Subcutaneous adipose tissue (tissue), 4 donors: ENCODE results near the gene CD164L2. TPM values are rescaled to one million over a fixed set of nuclear protein-coding genes. Genes with fewer than 3 reads are reported as not detected.

ENCODE experiments used
- total RNA-seq, 4 donors: library from RNA; depleted of rRNA; stranded (reverse); fragments of >200 nt; gene quantifications; one replicate each; pipeline ENCODE4 v1.1.0, GENCODE V29; 2016
- TF ChIP-seq, protein P1 (sequence below): fragments of 450-650 bp; IDR thresholded peaks from one replicate; pipeline ENCODE4 v1.5.1; 2016; ENCODE audit warnings: low read depth, mild to moderate bottlenecking, control low read depth, antibody characterized with exemption, moderate library complexity

The CD164L2 gene
- total RNA-seq, 4 donors from 2014 or later: not detected

DNA sequence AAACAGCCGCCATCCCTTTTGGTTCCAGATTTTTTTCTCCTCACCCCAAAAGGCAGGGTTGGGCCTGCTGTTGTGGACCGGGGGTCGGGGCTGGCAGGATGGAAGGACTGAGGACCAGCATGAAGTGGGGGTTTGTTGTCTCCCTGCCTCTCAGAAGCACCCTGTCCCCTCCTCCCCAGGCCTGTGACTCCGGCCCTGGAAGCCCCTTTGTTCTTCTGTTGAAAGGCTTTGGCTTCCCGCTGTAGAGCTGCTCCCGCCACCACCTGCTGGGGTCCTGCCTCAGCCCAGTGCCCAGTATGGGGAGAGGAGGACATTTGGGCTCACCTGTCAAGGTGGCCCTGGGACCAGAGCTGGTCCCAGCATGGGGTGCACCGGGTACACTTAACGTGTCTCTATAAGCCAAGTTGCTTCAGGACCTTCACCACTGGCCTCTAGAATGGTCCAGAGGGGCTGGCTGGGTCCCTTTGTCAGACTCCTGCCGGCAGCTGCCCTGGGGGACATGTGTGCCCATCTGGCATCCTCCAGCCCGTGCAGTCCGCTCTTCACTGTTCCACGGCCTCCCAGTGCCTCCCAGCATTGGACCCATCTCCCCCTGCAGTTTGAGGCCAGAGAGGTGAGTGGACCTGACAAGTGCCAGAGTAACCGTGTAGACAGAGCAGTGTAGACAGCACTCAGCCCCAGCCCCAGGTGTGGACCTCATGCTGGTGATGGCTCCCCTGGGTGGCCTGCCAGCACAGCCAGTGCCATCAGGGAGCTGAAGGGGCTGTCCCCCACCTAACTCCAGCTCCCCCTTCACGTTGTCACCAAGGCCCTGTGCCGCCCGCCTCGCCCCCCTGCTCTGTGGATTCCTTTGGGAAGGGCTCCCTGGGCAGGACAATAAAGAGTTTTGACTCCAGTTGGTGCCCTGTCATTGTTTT is 47.4 kb downstream of the CD164L2 start:
- TF ChIP-seq, protein P1, sequence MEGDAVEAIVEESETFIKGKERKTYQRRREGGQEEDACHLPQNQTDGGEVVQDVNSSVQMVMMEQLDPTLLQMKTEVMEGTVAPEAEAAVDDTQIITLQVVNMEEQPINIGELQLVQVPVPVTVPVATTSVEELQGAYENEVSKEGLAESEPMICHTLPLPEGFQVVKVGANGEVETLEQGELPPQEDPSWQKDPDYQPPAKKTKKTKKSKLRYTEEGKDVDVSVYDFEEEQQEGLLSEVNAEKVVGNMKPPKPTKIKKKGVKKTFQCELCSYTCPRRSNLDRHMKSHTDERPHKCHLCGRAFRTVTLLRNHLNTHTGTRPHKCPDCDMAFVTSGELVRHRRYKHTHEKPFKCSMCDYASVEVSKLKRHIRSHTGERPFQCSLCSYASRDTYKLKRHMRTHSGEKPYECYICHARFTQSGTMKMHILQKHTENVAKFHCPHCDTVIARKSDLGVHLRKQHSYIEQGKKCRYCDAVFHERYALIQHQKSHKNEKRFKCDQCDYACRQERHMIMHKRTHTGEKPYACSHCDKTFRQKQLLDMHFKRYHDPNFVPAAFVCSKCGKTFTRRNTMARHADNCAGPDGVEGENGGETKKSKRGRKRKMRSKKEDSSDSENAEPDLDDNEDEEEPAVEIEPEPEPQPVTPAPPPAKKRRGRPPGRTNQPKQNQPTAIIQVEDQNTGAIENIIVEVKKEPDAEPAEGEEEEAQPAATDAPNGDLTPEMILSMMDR: no peak

DNA sequence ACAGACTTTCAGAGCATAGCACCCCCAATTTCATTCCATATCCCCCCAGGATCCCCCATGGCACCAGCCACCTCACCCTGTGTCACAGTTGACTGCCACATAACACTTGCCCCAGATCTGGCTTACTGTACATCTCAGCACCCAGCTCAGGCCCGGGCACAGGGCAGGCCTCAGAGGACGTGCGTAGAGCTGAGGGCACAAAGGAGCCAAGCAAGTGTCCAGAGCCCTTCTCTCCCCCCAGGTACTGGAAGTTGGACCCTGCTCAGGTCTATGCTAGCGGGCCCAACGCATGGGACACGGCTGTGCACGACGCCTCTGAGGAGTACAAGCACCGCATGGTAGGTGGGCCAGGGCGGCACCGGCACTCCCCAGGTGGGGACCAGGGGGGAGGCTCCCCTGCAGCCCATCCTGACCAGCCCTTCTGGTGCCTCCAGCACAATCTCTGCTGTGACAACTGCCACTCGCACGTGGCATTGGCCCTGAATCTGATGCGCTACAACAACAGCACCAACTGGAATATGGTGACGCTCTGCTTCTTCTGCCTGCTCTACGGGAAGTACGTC is 49.3 kb downstream of the CD164L2 start:
- TF ChIP-seq, protein P1: no peak

DNA sequence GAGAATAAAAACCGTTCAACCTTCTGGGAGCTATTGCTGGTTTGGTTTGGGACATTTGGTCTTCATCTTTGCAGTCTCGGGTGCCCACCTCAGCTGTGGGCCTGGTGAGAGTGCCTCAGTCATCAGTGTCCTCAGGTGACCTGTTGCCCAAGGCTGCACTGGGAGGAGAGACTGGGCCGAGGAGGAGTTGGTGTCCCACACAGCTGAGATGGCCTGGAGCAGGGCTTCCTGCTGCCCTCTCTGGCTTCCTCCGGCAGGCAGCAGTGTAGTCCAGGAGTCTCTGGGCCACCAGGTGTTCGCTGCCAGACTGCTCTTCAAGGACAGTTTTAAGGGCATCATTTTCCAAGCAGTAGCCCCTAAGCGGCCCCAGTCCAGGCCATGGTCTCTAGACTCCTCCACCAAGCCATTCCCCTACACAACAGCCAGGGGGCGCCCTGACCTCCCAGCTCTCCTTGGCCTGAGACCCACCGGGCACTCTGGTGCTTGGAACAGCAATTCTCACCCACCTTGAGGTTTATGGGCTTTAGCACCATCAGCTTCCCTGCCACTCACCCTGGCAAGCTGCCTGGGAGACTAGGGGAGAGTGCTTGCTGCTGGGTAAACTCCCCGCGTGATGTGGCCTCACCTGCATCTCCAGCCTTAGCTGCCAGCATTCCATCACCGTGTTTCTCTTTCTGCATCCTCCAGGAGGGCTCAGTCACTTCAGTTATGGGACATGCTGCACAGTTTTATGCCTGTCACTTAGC is 50.4 kb downstream of the CD164L2 start:
- TF ChIP-seq, protein P1: no peak

DNA sequence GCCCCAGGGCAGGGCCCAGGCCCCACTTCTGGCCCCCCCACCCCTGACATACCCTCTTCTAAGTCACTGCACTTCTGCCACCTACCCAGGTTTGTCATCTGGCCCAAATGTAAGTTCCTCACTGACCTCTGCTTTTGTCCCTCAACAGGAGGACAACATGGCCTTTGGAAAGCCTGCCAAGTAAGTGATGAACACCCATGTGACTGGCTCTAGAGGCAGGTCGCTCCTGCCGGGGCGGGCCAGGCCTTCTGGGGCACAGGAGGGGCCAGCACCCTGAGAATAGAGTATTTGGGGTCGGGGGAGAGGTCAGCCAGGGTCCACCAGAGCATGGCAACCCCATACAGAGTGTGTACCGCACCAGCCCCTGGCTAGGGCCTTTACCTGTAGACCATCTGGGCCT is 51.2 kb downstream of the CD164L2 start:
- TF ChIP-seq, protein P1: no peak

DNA sequence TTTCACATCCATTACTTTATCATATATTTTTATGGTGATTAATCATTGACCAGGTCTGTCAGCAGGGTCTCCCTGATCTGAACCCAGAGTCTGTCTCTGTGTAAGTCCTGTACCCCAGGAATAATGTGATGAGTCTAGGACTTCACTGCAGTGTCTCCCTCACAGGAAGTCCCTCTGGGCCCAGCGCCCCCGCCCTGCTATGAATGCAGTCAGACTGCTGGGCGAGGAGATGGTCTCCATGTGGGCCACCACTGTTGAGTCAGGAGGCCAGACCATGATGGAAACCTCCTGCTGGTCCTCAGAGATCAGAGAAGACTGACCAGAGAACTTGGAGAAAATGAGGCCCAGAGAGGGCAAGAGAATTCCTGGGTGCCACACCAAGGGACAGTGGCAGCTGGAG is 51.7 kb downstream of the CD164L2 start:
- TF ChIP-seq, protein P1: no peak

DNA sequence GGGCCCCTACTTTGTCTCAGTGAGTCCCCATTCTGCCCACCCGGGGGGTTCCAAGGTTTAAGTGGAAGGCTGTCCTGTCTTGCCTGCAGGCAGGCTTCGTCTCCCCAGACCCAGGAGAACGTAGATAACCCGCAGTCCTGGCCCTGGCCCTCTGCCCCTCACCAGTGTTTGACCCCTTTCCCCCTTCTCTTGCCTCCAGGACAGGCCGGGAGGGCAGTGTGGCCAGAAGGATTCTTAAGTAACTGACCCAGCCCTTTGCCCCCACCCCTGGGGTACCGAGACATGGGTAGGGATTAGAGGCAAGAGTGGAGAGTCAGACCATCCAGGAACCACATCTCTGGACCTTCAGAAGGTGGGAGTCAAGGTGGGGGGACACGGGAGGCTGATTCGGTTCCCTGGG is 52.3 kb downstream of the CD164L2 start:
- TF ChIP-seq, protein P1: no peak

Other genes starting within 250 kb of the CD164L2 start
- gene SLC9A1, start 228.2 kb downstream of the CD164L2 start, total RNA-seq: 10 to 100 TPM in 3 of 4 donors, 1 to 10 TPM in 1; 7.3 to 16.0 (median 10.9) TPM
- gene WDTC1, start 148.7 kb downstream of the CD164L2 start, total RNA-seq: 10 to 100 TPM; 21.4 to 40.9 (median 27.9) TPM
- gene TMEM222, start 61.2 kb downstream of the CD164L2 start, total RNA-seq: 10 to 100 TPM; 15.9 to 23.7 (median 18.9) TPM
- gene SYTL1, start 41.3 kb downstream of the CD164L2 start, total RNA-seq: 1 to 10 TPM in 2 of 4 donors, under 1 TPM in 1, not detected in 1; 0.94 to 1.9 (median 1.1) TPM
- 100 to 1,000 TPM in 1 of 4 donors, 10 to 100 TPM in 3; 26.4 to 129 (median 35.1) TPM for gene MAP3K6, start 16.4 kb downstream of the CD164L2 start, total RNA-seq
- gene FCN3, start 8.5 kb downstream of the CD164L2 start, total RNA-seq: 100 to 1,000 TPM in 1 of 4 donors, 10 to 100 TPM in 1, 1 to 10 TPM in 2; 2.0 to 247 (median 19.1) TPM
- gene GPR3, start 9.3 kb upstream of the CD164L2 start, total RNA-seq: under 1 TPM in 2 of 4 donors, not detected in 2; 0.51 to 0.66 TPM
- gene WASF2, start 106.8 kb upstream of the CD164L2 start, total RNA-seq: 10 to 100 TPM; 72.8 to 94.9 (median 80.9) TPM
- 10 to 100 TPM in 2 of 4 donors, 1 to 10 TPM in 2; 2.9 to 13.6 (median 7.1) TPM for gene AHDC1, start 220.8 kb upstream of the CD164L2 start, total RNA-seq